DMS153 (cell line): ENCODE measurements around the gene RASGRP3.

Experiments used
- DNase-seq: peaks from one replicate; lab custom pipeline; 2025; lab: John Stamatoyannopoulos, UW

The RASGRP3 gene

GRCh38 chr2:33492399-33493134 lies 16.1 kb downstream of the RASGRP3 start:
- DNase-seq, result no peak

- DNase-seq, result no peak
Observed at GRCh38 chr2:33494155-33494779, 17.8 kb downstream of the RASGRP3 start.

- no peak for DNase-seq
Observed at GRCh38 chr2:33494877-33495641, 18.6 kb downstream of the RASGRP3 start.

GRCh38 chr2:33495683-33496082 lies 19.2 kb downstream of the RASGRP3 start:
- DNase-seq, result no peak

GRCh38 chr2:33496150-33496549 lies 19.7 kb downstream of the RASGRP3 start:
- DNase-seq, result no peak

- no peak for DNase-seq
Observed at GRCh38 chr2:33496726-33497125, 20.3 kb downstream of the RASGRP3 start.

GRCh38 chr2:33497221-33497650 lies 20.8 kb downstream of the RASGRP3 start:
- no peak for DNase-seq

- no peak for DNase-seq
Observed at GRCh38 chr2:33498291-33498956, 22.0 kb downstream of the RASGRP3 start.

- no peak for DNase-seq
Observed at GRCh38 chr2:33500177-33500576, 23.7 kb downstream of the RASGRP3 start.

- DNase-seq, result no peak
Observed at GRCh38 chr2:33502025-33502424, 25.6 kb downstream of the RASGRP3 start.

- DNase-seq, result no peak
Observed at GRCh38 chr2:33503002-33503401, 26.6 kb downstream of the RASGRP3 start.

- no peak for DNase-seq
Observed at GRCh38 chr2:33505966-33506365, 29.5 kb downstream of the RASGRP3 start.

GRCh38 chr2:33509908-33510585 lies 33.6 kb downstream of the RASGRP3 start:
- no peak for DNase-seq

GRCh38 chr2:33510586-33510968 lies 34.1 kb downstream of the RASGRP3 start:
- DNase-seq, result no peak

GRCh38 chr2:33511141-33511540 lies 34.7 kb downstream of the RASGRP3 start:
- DNase-seq, result no peak

- no peak for DNase-seq
Observed at GRCh38 chr2:33512112-33512511, 35.7 kb downstream of the RASGRP3 start.

GRCh38 chr2:33513480-33513879 lies 37.0 kb downstream of the RASGRP3 start:
- no peak for DNase-seq

GRCh38 chr2:33516456-33516995 lies 40.1 kb downstream of the RASGRP3 start:
- DNase-seq, result no peak

GRCh38 chr2:33518200-33518599 lies 41.8 kb downstream of the RASGRP3 start:
- DNase-seq, result no peak

GRCh38 chr2:33518929-33519328 lies 42.5 kb downstream of the RASGRP3 start:
- DNase-seq, result no peak

GRCh38 chr2:33521791-33522281 lies 45.4 kb downstream of the RASGRP3 start:
- DNase-seq, result no peak
